CD4-positive, alpha-beta T cell treated with Interleukin-21 for 1 hour (primary cell): ENCODE measurements around the gene EPB41.
"Not testable (repeated sequence)": the region's sequence is repeated elsewhere in the genome, so short reads cannot be mapped to it uniquely, and the experiment has no call there.

Experiments
- DNase-seq: peaks from one replicate; pipeline ENCODE4 v3.0.0-alpha.2; 2020

The EPB41 gene

DNA sequence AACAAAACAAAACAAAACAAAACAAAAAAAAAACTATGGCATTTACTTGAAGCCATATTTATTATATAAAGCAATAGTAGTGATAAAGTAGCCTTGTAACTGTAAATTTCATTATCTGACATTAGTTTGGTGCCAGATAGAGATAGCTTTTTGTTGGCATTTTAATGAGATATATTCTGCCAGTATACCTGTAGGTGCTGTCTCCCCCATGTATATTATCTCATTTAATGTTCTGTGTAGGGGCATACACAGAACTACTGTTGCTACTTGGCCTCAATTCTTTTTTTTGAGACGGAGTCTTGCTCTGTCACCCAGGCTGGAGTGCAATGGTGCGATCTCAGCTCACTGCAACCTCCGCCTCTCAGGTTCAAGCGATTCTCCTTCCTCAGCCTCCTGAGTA, 141.9 kb downstream of the EPB41 start:
- no peak for DNase-seq

DNA sequence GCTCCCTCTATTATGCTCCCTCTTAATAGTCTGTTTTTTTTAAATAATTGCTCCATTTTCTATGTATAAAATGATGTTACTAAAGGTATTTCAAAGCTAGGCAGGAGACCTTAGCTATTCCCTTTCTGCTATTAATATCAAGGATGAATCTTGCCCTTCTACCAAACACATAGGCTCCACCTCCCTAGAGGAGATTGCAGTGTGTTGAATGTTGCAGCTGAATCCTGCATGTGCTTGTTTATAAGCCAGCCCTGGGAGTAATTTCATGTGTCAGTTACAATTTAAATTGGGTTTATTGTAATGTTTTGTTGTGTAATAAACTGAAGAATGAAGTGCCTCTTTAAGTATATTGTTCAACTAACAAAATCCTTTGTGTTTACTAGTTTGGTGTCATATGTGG, 143.3 kb downstream of the EPB41 start:
- no peak for DNase-seq

DNA sequence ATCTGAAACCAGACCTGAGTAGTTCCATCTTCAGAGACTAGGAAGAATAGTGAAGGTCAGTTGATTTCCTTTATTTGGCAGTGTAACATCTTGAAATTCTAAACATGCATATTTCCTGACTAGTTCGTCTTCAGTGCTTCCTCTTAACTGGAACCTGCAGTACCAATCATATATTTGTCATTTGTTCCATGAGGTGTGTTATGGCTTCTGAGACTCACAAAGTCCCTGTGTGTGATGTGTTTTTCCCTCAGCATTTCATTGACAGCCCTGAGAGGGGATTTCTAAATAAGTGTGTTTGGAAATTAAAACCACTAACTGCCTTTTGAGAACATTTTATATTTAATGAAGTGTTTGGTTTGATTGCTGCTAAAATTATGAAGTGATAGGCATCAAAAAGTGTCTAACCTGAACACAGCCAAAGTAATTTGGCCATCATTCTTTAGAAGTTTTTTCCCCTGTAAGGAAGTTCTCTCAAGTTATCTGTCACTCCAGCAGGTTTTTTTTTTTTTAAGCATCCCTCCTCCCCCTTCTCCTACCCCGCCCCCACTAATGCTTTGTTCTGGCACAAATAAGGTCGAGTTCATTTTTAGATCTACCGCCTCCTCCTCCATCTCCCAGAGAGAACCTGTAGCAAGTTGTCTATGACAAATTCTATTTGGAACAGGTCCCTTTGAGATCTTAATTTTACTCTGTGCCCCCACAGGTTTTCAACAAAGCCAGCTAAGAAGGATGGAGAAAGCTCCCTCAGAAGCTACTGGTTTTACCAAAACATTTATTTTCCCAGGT, 148.0 kb downstream of the EPB41 start:
- DNase-seq = no peak

DNA sequence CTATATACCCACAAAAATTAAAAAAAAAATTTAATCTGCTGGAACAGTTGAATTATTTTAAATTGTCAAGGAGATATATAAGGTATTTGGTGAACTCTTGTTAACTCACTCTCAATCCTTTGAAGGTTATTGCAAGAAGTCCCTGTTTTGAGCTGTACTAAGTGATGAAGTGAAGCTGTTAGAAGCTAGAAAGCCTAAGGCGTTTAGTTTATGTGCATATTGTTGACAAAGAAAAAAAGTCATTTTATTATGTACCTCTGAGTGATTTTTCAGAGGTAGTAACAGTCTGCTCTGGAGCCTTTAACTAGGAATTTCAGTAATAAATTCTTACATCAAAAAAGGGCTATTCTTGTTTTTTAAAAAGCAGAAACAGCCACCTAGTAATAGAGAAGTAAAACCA, 149.7 kb downstream of the EPB41 start:
- DNase-seq = no peak

DNA sequence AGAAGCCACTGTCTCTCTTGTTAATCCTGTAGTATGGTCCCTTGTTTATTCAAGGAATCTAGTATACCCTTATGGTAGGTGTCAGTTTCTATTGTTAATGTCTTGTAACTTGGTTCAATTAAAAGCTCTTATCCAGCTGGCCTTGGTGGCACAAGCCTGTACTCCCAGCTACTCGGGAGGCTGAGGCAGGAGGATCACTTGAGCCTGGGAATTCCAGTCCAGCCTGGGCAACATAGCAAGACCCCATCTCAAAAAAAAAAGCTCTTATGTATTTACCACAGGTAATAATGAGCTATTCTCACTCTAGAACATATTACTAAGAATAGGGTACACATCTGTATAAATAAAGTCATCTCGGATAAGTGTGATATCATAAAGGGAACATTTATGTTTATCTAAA, 162.8 kb downstream of the EPB41 start:
- no peak for DNase-seq

DNA sequence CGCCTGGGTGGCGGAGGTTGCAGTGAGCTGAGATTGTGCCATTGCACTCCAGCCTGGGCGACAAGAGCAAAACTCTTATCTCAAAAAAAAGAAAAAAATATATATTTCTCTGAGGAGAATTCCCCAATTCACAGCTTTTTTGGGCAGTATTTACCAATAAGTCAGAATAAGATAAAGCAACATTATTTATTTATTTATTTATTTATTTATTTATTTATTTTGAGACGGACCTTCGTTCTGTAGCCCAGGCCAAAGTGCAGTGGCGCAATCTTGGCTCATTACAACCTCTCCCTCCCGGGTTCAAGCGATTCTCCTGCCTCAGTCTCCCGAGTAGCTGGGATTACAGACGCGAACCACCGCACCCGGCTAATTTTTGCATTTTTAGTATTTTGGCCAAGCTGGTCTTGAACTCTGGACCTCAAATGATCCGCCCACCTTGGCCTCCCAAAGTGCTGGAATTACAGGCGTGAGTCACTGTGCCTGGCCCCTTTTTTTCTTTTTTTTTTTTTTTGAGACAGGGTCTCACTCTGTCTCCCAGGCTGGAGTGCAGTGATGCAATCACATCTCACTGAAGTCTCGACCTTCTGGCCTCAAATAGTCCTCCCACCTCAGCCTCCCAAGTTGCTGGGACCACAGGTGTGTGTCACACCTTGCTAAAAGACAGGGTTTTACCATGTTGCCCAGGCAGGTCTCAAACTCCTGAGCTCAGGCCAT, 165.7 kb downstream of the EPB41 start:
- not testable (repeated sequence) for DNase-seq

DNA sequence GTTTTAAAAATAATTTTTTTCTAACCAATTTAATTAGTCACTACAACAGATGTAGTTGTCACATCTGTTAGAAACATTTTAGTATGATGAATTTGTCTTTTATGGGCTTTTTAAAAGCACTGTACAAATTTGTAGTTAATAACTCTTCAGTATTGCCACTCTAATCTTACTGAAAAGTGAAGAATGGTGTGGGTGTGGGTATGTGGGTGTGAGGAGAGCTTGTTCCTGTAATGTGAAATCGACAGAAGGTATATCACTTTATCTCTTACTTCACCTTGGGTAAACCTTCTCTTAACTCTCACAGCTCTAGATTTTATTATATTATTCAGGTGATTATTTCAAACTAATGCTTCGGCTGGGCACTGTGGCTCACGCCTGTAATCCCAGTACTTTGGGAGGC, 166.8 kb downstream of the EPB41 start:
- no peak for DNase-seq

DNA sequence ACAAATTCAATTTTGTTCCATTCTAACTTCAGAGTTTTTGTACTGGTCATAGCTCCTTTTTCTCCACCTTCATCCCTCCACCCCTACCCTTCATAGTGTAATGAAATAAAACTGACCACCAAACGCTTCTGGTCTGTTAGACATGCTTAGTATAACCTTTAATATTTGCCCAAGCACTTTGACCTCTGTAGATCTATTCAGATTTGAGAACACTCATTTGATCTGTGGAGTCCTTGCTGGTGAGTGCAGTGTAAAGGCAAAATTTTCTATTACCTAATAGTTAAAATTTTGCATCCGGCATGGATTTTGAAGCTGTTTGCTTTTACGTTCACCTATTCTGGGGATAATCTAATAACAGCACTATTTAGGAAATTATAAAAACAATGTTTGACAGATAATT, 168.2 kb downstream of the EPB41 start:
- DNase-seq = no peak

DNA sequence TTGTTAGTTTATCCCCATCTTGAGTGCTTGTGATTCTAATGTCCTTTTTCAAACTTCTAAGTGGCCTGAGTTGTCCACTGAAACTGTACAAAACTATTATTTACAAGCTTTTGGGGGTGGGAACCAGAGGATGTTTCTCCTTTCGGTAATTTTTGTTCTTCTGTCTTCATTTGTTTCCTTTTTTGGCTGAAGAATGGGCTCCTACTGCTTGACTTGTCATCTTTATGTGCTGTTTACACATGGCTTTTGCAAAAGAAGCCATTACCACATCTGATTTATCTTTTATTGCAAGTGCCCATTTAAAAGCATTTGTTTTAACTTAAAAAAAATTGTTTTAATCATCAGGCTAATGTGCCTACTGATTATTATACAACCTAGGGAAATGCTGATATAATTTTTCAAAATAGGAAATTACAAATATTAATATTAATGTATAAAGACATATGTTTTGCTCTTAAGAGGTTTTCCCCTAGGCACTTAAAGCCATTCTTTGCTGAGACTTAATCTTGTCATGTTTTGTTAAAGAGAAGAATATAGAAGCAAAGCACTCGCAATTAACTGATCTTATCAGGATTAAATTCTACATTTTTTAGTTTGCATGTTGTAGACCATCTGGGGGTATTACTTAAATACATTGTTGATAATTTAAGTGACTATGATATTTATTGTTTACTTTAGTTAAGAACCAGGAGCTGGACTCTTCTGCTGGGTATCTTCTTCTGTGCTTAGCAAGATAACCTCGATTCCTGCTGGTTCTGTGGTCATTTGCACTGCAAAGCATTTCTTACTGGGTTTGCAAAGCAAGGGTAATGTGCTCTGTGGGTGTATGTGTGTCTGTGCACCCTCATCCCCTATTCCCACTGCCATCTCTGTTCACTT, 169.2 kb downstream of the EPB41 start:
- no peak for DNase-seq

DNA sequence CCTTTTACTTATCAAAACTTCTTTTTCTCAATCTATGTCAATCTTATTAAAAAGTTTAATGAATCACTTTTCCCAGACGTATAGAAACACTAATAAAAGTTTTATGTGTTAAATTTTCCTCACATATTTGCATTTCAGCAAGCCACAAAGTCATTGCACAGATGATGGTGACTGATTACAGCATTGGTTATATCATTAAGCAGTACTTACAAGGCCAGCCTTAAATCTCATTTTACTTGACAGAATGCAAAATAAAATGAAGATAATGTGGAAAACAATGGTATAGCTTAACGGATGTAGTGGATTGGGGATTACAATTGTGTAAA, 169.8 kb downstream of the EPB41 start:
- DNase-seq = no peak

DNA sequence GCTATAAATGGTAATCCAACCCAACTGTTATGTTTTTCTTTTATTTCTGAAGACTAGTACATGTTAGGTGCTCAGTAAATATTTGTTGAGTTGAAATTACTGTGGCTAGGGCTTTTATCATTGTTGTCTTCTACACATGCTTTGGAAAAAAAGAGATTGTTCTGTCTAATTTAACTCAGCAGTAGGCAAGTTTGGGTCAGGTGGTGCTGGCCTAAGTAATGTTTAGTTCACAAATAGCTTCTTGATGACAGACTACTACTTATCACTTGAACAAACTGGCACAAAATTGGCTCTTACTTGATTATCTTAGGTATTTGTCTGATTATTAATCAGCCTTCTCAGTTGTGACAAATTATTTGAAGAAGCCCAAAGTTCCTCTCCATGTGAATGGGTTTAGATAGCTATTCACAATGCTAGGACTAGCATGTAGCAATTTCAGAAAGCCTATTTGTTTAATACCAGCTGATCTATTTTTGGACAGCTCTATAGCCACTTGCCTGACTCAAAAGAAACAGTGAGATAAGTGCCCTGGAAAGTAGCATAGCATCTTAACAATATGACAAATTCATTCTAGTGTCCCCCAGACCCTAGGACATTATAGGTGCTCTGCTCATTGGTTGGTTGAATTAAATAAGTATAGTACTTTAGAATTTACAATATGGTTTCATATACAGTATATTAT, 176.7 kb downstream of the EPB41 start:
- no peak for DNase-seq

DNA sequence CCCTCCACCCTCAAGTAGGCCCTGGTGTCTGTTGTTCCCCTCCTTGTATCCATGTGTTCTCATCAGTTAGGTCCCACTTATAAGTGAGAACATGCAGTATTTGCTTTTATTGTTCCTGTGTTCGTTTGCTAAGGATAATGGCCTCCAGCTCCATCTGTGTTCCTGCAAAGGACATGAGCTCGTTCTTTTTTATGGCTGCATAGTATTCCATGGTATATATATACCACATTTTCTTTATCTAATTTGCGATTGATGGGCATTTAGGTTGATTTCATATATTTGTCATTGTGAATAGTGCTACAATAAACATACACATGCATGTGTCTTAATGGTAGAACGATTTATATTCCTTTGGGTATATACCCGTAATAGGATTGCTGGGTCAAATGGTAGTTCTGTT, 178.3 kb downstream of the EPB41 start:
- not testable (repeated sequence) for DNase-seq

DNA sequence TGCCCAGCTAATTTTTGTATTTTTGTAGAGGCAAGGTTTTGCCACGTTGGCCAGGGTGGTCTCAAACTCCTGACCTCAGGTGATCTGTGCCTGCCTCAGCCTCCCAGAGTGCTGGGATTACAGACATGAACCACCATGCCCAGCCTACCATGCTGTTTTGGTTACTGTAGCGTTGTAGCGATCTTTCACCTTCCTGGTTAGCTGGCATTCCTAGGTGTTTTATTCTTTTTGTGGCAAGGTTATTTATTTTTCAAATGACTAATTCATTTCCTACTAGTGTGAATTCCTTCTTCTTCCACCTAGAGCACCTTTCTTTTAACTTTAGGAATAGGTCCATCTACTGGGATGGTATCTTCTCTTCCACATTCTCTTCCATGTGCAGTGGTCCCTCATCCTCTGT, 180.1 kb downstream of the EPB41 start:
- DNase-seq = no peak

DNA sequence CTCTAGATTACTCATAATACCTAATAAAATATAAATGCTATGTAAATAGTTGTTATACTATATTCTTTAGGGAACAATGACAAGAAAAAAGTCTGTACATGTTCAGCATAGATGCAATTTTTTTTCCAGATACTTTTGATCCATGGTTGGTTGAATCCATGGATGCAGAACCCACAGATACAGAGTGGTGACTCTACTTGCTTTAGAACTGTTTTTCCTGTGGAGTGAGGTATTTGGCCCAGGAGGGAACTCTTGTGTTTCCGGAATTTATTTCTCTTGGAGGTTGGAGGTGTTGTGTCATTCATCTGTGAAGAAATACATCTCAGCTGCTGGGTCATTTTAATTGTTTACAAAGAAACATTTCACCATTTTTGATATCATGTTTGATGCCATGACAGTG, 180.6 kb downstream of the EPB41 start:
- no peak for DNase-seq

DNA sequence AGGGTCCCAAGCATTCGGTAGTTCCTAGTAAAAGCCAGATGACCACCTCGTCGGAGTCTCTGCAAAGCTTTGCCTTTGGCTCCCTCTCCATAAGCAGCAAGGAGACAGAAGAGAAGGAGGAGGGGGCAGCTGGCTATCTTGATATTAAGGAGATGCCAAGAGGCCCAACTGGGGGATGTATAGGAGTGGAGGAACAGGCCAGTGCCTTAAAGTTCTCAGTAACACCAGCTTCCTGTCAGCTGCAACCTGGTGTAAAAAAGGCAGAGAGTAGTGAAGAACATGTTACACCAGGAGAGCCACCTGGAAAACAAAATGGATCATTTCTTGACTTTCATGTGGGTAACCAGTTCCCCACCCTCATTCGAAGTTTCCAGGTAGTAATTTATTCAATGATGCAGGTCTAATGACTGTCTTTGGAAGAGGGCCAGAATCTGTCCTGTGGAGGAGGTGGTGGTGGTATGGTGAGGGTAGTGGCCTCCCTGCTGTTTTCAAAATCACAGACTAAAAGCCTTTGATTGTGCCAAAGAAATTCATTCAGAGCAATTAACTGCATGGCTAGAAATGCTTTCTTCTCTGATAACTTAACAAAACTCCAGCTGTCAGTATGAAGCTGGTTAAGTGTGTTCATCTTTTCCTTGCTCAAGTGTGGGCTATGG, 182.0 kb downstream of the EPB41 start:
- no peak for DNase-seq

DNA sequence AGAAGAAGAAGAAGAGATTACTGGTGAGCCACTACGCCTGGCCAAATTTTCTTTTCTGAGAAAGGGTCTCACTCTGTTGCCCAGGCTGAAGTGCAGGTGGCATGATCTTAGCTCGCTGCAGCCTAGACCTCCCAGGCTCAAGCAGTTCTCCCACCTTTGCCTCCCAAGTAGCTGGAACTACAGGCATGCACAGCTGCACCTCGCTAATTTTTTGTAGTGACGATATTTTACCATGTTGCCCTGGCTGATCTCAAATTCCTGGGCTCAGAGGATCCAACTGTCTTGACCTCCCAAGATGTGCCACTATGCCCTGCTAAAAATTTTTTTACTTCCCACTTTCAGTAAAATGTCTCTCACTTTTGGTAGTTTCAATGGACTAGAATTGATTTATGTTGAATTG, 184.9 kb downstream of the EPB41 start:
- no peak for DNase-seq

DNA sequence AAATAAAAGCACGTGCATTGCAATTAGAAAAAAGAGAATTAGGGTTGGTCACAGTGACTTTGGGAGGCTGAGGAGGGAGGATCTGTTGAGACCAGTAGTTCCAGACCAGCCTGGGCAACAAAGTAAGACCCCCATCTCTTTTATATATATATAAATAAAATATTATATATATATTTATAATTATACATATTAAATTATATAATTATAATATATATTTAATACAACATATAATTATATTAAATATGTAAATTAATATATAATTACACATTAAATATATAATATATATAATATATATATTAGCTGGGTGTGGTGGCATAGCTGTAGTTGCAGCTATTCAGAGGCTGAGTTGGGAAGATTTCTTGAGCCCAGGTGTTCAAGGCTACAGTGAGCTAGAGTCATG, 186.1 kb downstream of the EPB41 start:
- DNase-seq = no peak

DNA sequence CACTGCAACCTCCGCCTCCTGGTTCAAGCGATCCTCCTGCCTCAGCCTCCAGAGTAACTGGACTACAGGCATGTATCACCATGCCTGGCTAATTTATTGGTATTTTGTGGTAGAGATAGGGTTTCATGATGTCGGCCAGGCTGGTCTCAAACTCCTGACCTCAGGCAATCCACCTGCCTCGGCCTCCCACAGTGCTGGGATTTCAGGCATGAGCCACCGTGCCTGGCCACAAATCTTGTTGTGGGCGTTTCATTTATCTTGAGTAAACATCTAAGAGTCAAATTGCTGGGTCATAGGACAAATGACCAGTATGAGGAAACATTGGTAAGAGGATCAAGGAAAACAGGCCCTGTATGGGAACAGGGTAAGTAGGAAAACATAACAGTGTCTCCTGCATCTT, 191.5 kb downstream of the EPB41 start:
- no peak for DNase-seq

DNA sequence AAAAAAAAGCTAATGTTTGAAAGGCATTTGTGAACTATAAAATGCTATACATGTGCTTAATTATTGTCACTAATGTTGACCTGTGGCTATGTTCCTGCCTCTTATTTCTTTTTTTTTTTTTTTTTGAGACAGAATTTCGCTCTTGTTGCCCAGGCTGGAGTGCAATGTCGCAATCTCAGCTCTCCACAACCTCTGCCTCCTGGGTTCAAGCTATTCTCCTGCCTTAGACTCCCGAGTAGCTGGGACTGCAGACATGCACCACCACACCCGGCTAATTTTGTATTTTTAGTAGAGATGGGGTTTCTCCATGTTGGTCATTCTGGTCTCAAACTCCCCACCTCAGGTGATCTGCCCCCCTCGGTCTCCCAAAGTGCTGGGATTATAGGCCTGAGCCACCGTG, 193.7 kb downstream of the EPB41 start:
- not testable (repeated sequence) for DNase-seq

DNA sequence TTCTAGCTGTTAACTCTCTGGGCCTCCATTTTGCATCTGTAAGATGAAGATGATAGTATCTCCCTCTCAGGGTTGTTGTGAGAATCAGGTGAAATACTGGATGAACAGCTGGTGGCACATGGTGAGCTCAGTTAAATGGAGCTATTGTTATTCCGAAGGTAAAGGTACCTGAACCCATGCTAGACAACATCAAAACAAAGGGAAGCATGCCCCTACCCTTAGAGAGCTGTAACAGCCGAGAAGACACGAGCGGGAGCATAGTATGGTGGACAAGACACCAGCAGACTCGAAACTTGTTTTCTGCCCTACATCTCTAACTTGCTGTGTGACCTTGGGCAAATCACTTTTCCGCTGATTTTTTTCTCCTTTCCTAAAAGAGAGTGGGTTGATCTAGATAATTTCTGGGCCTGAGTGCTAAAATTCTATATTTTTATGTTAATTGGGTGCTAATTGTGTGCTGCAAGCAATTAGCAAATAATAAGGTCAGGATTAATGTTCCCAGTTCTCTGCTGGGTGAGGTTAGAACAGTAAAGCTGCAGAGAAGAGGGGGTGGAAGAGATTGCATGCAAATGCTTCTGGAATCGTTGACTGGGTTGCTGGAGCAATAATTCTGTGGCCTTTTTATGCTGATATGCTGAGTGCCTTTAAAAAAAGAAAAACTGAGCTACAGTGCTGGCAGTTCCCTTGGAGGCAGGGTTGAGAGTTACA, 198.5 kb downstream of the EPB41 start:
- no peak for DNase-seq

DNA sequence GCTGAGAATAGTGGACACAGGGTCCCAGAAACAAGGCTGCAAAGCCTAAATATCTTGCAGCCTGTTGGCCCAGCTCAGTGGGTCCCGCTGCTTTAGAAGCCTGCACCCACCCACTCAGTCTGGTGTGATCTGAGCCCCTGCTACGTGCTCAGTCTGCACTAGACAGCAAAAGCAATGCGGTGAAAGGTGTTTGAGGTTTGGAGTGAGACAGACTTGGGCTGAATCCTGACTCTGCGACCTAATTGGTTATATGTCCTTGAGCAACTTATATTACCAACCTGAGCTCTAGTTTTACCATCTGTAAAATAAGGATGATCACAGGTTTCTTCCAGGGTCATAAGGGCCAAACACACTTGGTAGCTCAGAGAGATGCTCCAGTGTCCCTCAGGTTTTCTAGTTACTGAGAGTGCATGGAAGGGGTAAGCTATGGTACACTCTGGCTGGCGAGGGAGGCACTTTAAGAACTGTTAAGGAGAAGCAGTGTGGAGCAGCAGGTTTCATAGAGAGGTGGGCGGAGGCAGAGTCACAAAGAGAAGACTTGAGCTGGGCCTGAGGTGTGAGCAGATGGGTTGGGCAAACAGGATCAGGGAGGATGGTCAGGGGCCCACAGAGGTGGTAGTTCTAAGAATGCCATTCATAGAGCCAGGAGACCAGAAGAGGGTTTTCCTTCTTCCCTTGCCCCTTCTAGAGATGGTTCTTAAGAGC, 199.2 kb downstream of the EPB41 start:
- DNase-seq = no peak
